Smooth muscle cell (in vitro differentiated cells): ENCODE results near the gene OPRM1. TPM values are rescaled to one million over a fixed set of nuclear protein-coding genes. Genes with fewer than 3 reads are reported as not detected.

Source experiments
- DNase-seq: peaks from one replicate; lab custom pipeline; 2025; ENCODE audit not compliant: unreplicated experiment; lab: John Stamatoyannopoulos, UW
- H2AFZ ChIP-seq: fragments of 200-600 bp; sonication (generic); 2 replicates; pipeline ENCODE4 v1.6.0; 2016; ENCODE audit warnings: antibody characterized with exemption, low read depth, mild to moderate bottlenecking
- H3F3A ChIP-seq: fragments of 200-600 bp; sonication (generic); 2 replicates; pipeline ENCODE4 v1.6.0; 2017; ENCODE audit warnings: antibody characterized with exemption, low read depth
- H3K27ac ChIP-seq: fragments of 200-600 bp; sonication (generic); 2 replicates; pipeline ENCODE4 v1.5.1; 2016; ENCODE audit warnings: low read depth, mild to moderate bottlenecking
- H3K27me3 ChIP-seq: fragments of 200-600 bp; sonication (generic); 2 replicates; pipeline ENCODE4 v1.6.1; 2016; ENCODE audit warnings: low read depth, mild to moderate bottlenecking
- H3K36me3 ChIP-seq: fragments of 200-600 bp; sonication (generic); 2 replicates; pipeline ENCODE4 v1.5.1; 2016; ENCODE audit warnings: low read depth
- H3K4me1 ChIP-seq: fragments of 200-600 bp; sonication (generic); 2 replicates; pipeline ENCODE4 v1.5.1; 2016; ENCODE audit warnings: low read depth
- H3K4me2 ChIP-seq: fragments of 200-600 bp; sonication (generic); 2 replicates; pipeline ENCODE4 v1.6.0; 2016; ENCODE audit warnings: mild to moderate bottlenecking
- H3K4me3 ChIP-seq: fragments of 200-600 bp; sonication (generic); 2 replicates; pipeline ENCODE4 v1.5.1; 2016; ENCODE audit warnings: mild to moderate bottlenecking
- H3K79me2 ChIP-seq: fragments of 200-600 bp; sonication (generic); 2 replicates; pipeline ENCODE4 v1.6.0; 2016; ENCODE audit warnings: low read depth, mild to moderate bottlenecking
- H3K9ac ChIP-seq: fragments of 200-600 bp; sonication (generic); 2 replicates; pipeline ENCODE4 v1.6.0; 2016; ENCODE audit warnings: low read depth
- H3K9me3 ChIP-seq: fragments of 200-600 bp; sonication (generic); replicated peaks from 2 replicates; pipeline ENCODE4 v1.5.1; 2016; ENCODE audit warnings: low read depth
- H4K20me1 ChIP-seq: fragments of 200-600 bp; sonication (generic); 2 replicates; pipeline ENCODE4 v1.6.0; 2016; ENCODE audit warnings: low read depth
- WGBS: methylation state at CpG from one replicate; pipeline ENCODE4 v1.1.7; 2016; ENCODE audit warnings: low lambda C conversion rate; 5-methylcytosine and 5-hydroxymethylcytosine counted together
- polyA plus RNA-seq: library from polyadenylated mRNA; unstranded; fragments of >200 nt; fragmentation: Nextera tagmentation; extraction: Ambion mirVana; gene quantifications from 2 replicates; pipeline ENCODE4 v1.2.1, GENCODE V29; 2016
- total RNA-seq: library from RNA; depleted of rRNA; stranded (reverse); fragments of >200 nt; gene quantifications from 2 replicates; pipeline ENCODE4 v1.2.3, GENCODE V29; 2014
- TF ChIP-seq, protein P1 (sequence below): fragments of 200-600 bp; sonication (generic); IDR thresholded peaks from 2 replicates; pipeline ENCODE4 v1.5.1; 2017; ENCODE audit warnings: borderline replicate concordance, mild to moderate bottlenecking, antibody characterized with exemption; ENCODE audit not compliant: insufficient read depth, poor library complexity, severe bottlenecking

OPRM1 gene
- total and polyA plus RNA-seq, 2 experiments from 2014 or later: not detected

DNA sequence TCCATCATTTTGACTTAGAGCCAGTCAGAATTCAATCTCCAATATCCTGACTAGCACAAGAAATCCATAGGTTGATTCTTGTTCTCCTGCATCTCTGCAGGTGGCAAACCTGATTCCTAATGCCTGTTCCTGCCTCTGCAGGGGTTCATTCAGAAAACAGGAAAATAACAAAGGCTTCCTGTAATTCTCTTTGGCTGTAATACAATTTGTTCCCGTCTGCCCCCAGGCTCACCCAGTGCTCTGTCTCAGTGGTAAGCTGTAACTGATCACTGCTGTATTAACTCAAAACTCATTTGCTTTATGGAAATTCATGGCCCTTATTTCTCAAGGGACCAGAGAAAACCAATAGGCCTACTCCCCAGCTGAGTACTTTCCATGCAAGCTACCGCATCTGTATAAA is 88.6 kb downstream of the OPRM1 start:
- 63% methylated on average over 2 of the region's 2 CpGs for WGBS
- H3K79me2 ChIP-seq: no peaks in the 10 kb centered on the region
- peaks cover 13% of the 10 kb centered on the region for H3K4me1 ChIP-seq
- DNase-seq: no peak
- H3K27ac ChIP-seq: no peak overlapping the region
- no peaks in the 10 kb centered on the region for H3K36me3 ChIP-seq
- no peaks in the 10 kb centered on the region for H3K27me3 ChIP-seq
- no peak overlapping the region for H2AFZ ChIP-seq
- no peak overlapping the region for H3K9ac ChIP-seq
- H3K9me3 ChIP-seq: no peaks in the 10 kb centered on the region
- no peak overlapping the region for H3K4me3 ChIP-seq
- H4K20me1 ChIP-seq: no peaks in the 10 kb centered on the region
- H3K4me2 ChIP-seq: no peak overlapping the region
- H3F3A ChIP-seq: no peaks in the 10 kb centered on the region
- TF ChIP-seq, protein P1, sequence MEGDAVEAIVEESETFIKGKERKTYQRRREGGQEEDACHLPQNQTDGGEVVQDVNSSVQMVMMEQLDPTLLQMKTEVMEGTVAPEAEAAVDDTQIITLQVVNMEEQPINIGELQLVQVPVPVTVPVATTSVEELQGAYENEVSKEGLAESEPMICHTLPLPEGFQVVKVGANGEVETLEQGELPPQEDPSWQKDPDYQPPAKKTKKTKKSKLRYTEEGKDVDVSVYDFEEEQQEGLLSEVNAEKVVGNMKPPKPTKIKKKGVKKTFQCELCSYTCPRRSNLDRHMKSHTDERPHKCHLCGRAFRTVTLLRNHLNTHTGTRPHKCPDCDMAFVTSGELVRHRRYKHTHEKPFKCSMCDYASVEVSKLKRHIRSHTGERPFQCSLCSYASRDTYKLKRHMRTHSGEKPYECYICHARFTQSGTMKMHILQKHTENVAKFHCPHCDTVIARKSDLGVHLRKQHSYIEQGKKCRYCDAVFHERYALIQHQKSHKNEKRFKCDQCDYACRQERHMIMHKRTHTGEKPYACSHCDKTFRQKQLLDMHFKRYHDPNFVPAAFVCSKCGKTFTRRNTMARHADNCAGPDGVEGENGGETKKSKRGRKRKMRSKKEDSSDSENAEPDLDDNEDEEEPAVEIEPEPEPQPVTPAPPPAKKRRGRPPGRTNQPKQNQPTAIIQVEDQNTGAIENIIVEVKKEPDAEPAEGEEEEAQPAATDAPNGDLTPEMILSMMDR: no peak

DNA sequence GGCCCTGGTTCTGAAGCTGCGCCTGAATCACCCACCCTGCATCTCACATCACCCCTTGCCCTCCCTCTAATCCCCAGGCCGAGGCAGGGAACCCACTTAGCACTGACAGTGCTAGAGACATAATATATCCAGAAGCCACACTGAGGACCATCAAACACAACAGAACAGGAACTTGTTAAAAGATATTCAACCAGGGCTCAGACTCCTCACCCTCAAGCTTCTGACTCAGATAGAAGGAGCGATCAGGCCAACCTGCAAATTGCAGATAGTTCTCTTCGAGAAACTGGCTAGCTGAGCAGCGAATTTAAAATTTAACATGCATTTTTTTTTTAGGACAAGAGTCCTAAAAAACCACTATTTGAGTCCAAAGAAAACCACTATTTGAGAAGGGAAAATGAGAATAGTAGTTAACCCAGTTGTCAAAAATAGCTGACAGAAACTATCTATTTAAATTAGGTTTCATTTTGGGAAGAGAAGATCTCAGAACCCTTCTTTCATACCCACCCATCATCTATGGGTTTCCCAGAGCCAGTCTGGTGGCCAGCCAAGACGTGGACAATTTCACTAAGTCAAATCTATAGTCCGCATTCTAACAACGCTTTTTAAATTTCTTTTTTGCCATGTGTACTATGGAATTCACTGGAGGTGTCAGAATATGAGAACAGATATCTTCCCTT is 95.6 kb downstream of the OPRM1 start:
- Histone ChIP-seq H3K4me3 (no peak overlapping the region), H3K79me2 (no peaks in the 10 kb centered on the region), H4K20me1 (no peaks in the 10 kb centered on the region), H3K4me2 (no peak overlapping the region), H3K4me1 (no peaks in the 10 kb centered on the region), H3F3A (no peaks in the 10 kb centered on the region), H3K27me3 (no peaks in the 10 kb centered on the region), H3K36me3 (no peaks in the 10 kb centered on the region), H3K27ac (no peak overlapping the region), H3K9ac (no peak overlapping the region), H2AFZ (no peak overlapping the region), H3K9me3 (no peaks in the 10 kb centered on the region)
- TF ChIP-seq, protein P1: no peak
- WGBS: 92% methylated on average over 8 of the region's 8 CpGs
- DNase-seq: no peak

DNA sequence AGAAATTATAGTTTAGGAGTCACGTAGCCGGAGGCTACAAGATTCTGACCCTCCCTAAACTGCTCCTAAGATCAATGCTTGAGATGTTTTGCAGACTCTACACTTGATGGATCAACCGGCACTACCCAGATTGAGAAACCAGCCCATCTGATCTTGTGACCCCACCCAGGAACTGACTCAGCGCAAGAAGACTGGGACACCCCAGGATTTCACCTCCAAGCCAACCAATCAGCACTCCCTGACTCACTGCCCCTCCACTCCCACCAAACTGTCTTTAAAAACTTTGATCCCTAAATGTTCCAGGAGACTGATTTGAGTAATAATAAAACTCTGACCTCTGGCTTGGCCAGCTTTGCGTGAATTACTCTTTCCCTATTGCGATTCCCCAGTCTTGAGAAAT is 99.8 kb downstream of the OPRM1 start:
- no peaks in the 10 kb centered on the region for H3K36me3 ChIP-seq
- H3K4me3 ChIP-seq: no peak overlapping the region
- H3K9ac ChIP-seq: no peak overlapping the region
- H3K4me2 ChIP-seq: no peak overlapping the region
- 91% methylated on average over 6 of the region's 6 CpGs for WGBS
- no peaks in the 10 kb centered on the region for H4K20me1 ChIP-seq
- no peaks in the 10 kb centered on the region for H3K9me3 ChIP-seq
- no peaks in the 10 kb centered on the region for H3K27me3 ChIP-seq
- no peaks in the 10 kb centered on the region for H3F3A ChIP-seq
- H3K4me1 ChIP-seq: no peaks in the 10 kb centered on the region
- no peaks in the 10 kb centered on the region for H3K79me2 ChIP-seq
- no peak overlapping the region for H3K27ac ChIP-seq
- no peak overlapping the region for H2AFZ ChIP-seq
- DNase-seq: no peak
- TF ChIP-seq, protein P1: no peak

DNA sequence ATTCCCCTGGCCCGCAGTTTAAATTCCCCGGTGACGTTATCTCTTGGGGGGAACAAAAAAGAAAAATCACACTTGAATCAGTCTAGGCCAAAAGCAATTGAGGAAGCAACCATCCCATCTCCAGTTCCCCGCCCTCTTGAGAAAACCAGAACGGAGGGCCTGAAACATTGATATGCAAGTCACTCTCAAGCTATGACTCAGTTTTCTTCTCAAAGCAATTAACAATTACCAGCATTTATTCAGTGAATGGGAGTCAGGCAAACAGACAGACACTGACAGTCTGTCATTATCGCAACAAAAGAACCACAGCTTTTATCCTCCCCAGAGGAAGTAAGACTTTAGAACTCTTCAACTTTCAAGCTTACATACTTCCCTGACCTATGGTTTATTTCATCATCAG is 100.9 kb downstream of the OPRM1 start:
- TF ChIP-seq, protein P1: no peak
- no peak overlapping the region for H2AFZ ChIP-seq
- 73% methylated on average over 6 of the region's 6 CpGs for WGBS
- no peak overlapping the region for H3K27ac ChIP-seq
- H3K4me3 ChIP-seq: no peak overlapping the region
- H3K79me2 ChIP-seq: no peaks in the 10 kb centered on the region
- no peaks in the 10 kb centered on the region for H3K9me3 ChIP-seq
- no peaks in the 10 kb centered on the region for H3K36me3 ChIP-seq
- H3K27me3 ChIP-seq: no peaks in the 10 kb centered on the region
- no peak for DNase-seq
- no peaks in the 10 kb centered on the region for H3F3A ChIP-seq
- H3K4me2 ChIP-seq: no peak overlapping the region
- H3K9ac ChIP-seq: no peak overlapping the region
- no peaks in the 10 kb centered on the region for H4K20me1 ChIP-seq
- H3K4me1 ChIP-seq: no peaks in the 10 kb centered on the region
